HG02981 (cell line): ENCODE results near the gene HTR3B.
"Not testable (repeated sequence)": the region's sequence is repeated elsewhere in the genome, so short reads cannot be mapped to it uniquely, and the experiment has no call there.

Experiments
- ATAC-seq: cut with Tn5 transposase; IDR thresholded peaks from one replicate; pipeline ENCODE4 v1.9.1; 2021; ENCODE audit warnings: mild to moderate bottlenecking, moderate library complexity; ENCODE audit not compliant: unreplicated experiment

Gene HTR3B

GRCh38 chr11:113904379-113905101 is at the start of gene HTR3B:
HTR3B (plus strand) TSS chr11:113904796; CDS start chr11:113904934, 138 bp downstream.
- no peak for ATAC-seq

GRCh38 chr11:113855803-113856202 is 48.8 kb upstream of the HTR3B start:
- ATAC-seq, result no peak

- ATAC-seq, result no peak
Observed at GRCh38 chr11:113856966-113857759, 47.4 kb upstream of the HTR3B start.

- no peak for ATAC-seq
Observed at GRCh38 chr11:113859665-113860064, 44.9 kb upstream of the HTR3B start.

GRCh38 chr11:113862435-113862834 is 42.2 kb upstream of the HTR3B start:
- no peak for ATAC-seq

GRCh38 chr11:113864410-113864809 is 40.2 kb upstream of the HTR3B start:
- no peak for ATAC-seq

- no peak for ATAC-seq
Observed at GRCh38 chr11:113865873-113866272, 38.7 kb upstream of the HTR3B start.

GRCh38 chr11:113867843-113868503 is 36.6 kb upstream of the HTR3B start:
- ATAC-seq, result no peak

- ATAC-seq, result no peak
Observed at GRCh38 chr11:113871336-113871735, 33.3 kb upstream of the HTR3B start.

- no peak for ATAC-seq
Observed at GRCh38 chr11:113873236-113873626, 31.4 kb upstream of the HTR3B start.

GRCh38 chr11:113874096-113874495 is 30.5 kb upstream of the HTR3B start:
- ATAC-seq, result no peak

GRCh38 chr11:113874581-113875233 is 29.9 kb upstream of the HTR3B start:
- peak; percentile 37 for ATAC-seq

- peak; percentile 73 for ATAC-seq
Observed at GRCh38 chr11:113875234-113876073, 29.1 kb upstream of the HTR3B start, which contains the start of gene USP28. USP28 (minus strand) TSS chr11:113875572; CDS start chr11:113875501, 71 bp downstream.

GRCh38 chr11:113876074-113876797 is 28.4 kb upstream of the HTR3B start:
- ATAC-seq, result no peak

GRCh38 chr11:113876798-113877669 is 27.6 kb upstream of the HTR3B start:
- ATAC-seq, result no peak

- no peak for ATAC-seq
Observed at GRCh38 chr11:113877670-113878055, 26.9 kb upstream of the HTR3B start.

- not testable (repeated sequence) for ATAC-seq
Observed at GRCh38 chr11:113879446-113879845, 25.1 kb upstream of the HTR3B start.

GRCh38 chr11:113880971-113881370 is 23.6 kb upstream of the HTR3B start:
- no peak for ATAC-seq

- no peak for ATAC-seq
Observed at GRCh38 chr11:113881856-113882255, 22.7 kb upstream of the HTR3B start.
